ENCODE data around the gene OR4D11. TPM values are rescaled to one million over a fixed set of nuclear protein-coding genes. Genes with fewer than 3 reads are reported as not detected.

Gene OR4D11
- total RNA-seq, 3 donors from 2014 or later (not counting 1 experiment from before 2014, with no cell fraction given), result not detected

DNA sequence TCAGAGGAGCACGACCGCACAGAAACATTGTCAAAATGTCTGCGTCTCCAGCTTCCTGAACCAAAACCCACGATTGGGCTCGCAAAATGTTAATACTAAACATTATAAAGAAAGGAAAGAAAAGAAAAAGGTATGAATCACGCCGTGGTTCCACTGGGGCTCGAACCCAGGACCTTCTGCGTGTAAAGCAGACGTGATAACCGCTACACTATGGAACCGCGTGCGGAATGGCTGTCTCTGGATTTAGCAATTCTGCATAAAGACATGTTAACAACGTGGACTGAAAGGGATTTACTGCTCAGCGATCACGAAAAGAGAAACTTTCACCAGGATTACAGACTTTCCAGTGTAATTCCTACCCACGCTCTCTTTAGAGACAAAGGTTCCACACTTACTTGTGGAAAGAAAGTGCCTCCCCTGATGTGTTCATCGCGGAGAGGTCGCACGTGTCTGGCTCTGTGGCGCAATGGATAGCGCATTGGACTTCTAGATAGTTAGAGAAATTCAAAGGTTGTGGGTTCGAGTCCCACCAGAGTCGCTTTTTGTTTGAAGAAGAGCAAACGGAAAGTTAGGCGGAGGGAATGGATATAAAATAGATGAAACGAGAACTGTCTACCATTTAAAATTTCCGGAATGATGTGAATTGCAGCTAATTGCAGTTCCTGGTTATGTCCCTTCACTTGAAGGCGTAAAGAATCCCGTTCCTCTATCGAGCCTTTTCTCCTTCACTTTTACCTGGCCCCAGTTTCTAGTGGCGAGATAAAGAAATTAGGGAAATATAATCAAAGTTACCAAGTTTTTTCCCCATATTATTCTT, 47.7 kb downstream of the OR4D11 start:
- Mint-ChIP-seq H3K9me3 (no peaks in the 10 kb centered on the region), H3K4me1 (peaks cover 23 to 29% of the 10 kb centered on the region in 2 donors), H3K27ac (peak overlapping the region; percentile 98 to 100), H3K4me3 (peak overlapping the region; percentile 99), H3K36me3 (peaks cover 7% of the 10 kb centered on the region), H3K27me3 (ENCODE audit: low read depth in 2 of 2) (peaks cover 5 to 17% of the 10 kb centered on the region in 2 donors)
- Histone ChIP-seq H3K9me3 (ENCODE audit: control insufficient read depth, insufficient read depth, low read length) (no peaks in the 10 kb centered on the region), H3K4me1 (ENCODE audit: control insufficient read depth, insufficient read depth, low read length) (peaks cover 18% of the 10 kb centered on the region), H3K27ac (ENCODE audit: low read length) (peak overlapping the region; percentile 49), H3K27me3 (ENCODE audit: control insufficient read depth, insufficient read depth, low read length) (no peaks in the 10 kb centered on the region), H3K36me3 (ENCODE audit: control insufficient read depth, insufficient read depth, low read length) (no peaks in the 10 kb centered on the region), H3K4me3 (ENCODE audit: low read length) (peak overlapping the region; percentile 59)
- intact Hi-C loops (cut with micrococcal nuclease), result loop anchor here (1.0 to 10.0 kb wide), 4 partner anchors 9 to 254 kb away; partner anchors contain the start of gene PATL1
- WGBS (ENCODE audit: insufficient coverage), result 0% methylated on average over 30 of the region's 34 CpGs
- peak; percentile 59 to 65 (median 61) for ATAC-seq
- TF ChIP-seq, protein P1, sequence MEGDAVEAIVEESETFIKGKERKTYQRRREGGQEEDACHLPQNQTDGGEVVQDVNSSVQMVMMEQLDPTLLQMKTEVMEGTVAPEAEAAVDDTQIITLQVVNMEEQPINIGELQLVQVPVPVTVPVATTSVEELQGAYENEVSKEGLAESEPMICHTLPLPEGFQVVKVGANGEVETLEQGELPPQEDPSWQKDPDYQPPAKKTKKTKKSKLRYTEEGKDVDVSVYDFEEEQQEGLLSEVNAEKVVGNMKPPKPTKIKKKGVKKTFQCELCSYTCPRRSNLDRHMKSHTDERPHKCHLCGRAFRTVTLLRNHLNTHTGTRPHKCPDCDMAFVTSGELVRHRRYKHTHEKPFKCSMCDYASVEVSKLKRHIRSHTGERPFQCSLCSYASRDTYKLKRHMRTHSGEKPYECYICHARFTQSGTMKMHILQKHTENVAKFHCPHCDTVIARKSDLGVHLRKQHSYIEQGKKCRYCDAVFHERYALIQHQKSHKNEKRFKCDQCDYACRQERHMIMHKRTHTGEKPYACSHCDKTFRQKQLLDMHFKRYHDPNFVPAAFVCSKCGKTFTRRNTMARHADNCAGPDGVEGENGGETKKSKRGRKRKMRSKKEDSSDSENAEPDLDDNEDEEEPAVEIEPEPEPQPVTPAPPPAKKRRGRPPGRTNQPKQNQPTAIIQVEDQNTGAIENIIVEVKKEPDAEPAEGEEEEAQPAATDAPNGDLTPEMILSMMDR (IDR thresholded peaks at IDR 0.05), result no peak
- DNase-seq, result peak; percentile 72 to 91

DNA sequence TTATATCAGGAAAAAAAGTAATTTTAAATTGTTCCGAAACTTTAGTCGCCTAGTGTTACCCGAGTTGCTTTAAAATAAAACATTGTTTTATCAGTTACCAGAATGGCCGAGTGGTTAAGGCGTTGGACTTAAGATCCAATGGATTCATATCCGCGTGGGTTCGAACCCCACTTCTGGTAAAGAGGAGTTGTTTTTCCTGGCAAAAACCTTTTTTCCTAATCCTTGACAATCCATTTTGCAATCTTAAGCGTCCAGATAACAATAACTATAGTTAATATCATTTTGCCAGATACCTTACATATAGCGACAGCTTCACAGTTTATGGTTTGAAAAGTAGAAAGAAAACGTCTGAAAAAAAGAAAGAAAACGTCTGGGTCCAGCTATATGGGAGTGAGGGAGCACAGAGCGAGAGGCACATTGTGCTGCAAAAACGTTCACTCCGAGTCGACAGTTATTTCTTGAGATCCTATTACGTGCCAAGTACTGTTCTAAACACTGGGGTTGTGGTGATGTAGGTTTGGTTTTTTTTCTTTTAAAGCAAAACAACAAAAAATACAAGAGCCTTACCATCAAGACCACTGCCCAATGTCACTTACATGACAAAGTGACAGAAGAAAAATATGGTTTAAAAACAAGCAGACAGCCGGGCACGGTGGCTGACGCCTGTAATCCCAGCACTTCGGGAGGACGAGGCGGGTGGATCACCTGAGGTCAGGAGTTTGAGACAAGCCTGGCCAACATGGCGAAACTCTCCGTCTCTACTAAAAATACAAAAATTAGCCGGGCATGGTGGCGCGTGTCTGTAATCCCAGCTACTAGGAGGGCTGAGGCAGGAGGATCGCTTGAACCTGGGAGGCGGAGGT, 48.5 kb downstream of the OR4D11 start:
- Mint-ChIP-seq H3K9me3 (no peaks in the 10 kb centered on the region), H3K4me3 (peak overlapping the region; percentile 99), H3K36me3 (peaks cover 7% of the 10 kb centered on the region), H3K4me1 (peaks cover 31 to 36% of the 10 kb centered on the region in 2 donors), H3K27ac (peak overlapping the region; percentile 98 to 100), H3K27me3 (ENCODE audit: low read depth in 2 of 2) (peaks cover 9 to 22% of the 10 kb centered on the region in 2 donors)
- peaks cover 25% of the 10 kb centered on the region for H3K4me1 ChIP-seq (ENCODE audit: control insufficient read depth, insufficient read depth, low read length)
- WGBS (ENCODE audit: insufficient coverage), result 53% methylated on average over 28 of the region's 30 CpGs
- DNase-seq (peak in 1 of 2 donors; percentile 43), ATAC-seq (no peak)
- H3K27ac ChIP-seq (ENCODE audit: low read length), result no peak overlapping the region
- H3K9me3 ChIP-seq (ENCODE audit: control insufficient read depth, insufficient read depth, low read length), result no peaks in the 10 kb centered on the region
- intact Hi-C loops (cut with micrococcal nuclease), result loop anchor here (1.0 to 10.0 kb wide), 4 partner anchors 8 to 253 kb away; partner anchors contain the start of gene PATL1
- H3K27me3 ChIP-seq (ENCODE audit: control insufficient read depth, insufficient read depth, low read length), result no peaks in the 10 kb centered on the region
- TF ChIP-seq, protein P1 (IDR thresholded peaks at IDR 0.05), result no peak
- peak overlapping the region; percentile 59 for H3K4me3 ChIP-seq (ENCODE audit: low read length)
- no peaks in the 10 kb centered on the region for H3K36me3 ChIP-seq (ENCODE audit: control insufficient read depth, insufficient read depth, low read length)

DNA sequence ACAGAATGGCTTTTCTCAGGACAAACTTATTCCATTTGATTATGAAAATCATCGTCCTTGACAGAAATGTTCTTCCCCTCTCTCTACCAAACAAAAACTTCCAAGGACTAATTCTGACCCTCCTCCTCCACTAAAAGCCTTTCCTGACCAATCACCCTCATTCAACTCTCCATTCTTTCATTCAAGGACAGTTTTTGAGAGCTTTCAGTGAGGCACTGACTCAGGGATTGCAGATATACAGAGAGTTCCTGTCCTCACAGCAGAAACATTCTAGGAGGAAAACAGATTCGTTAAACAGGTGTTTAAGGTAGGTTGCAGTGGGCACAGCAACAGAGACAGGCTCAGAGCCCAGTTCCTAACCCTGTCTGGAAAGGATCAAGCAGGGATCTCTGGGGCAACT, 49.5 kb downstream of the OR4D11 start:
- no peaks in the 10 kb centered on the region for H3K9me3 Mint-ChIP-seq
- ATAC-seq, result no peak
- H3K36me3 Mint-ChIP-seq, result peaks cover 7% of the 10 kb centered on the region
- H3K27me3 ChIP-seq (ENCODE audit: control insufficient read depth, insufficient read depth, low read length), result no peaks in the 10 kb centered on the region
- TF ChIP-seq, protein P1 (IDR thresholded peaks at IDR 0.05), result no peak
- H3K4me1 Mint-ChIP-seq, result peaks cover 38 to 42% of the 10 kb centered on the region in 2 donors
- peak overlapping the region in 1 of 2 donors; percentile 29 for H3K27ac Mint-ChIP-seq
- no peak overlapping the region for H3K27ac ChIP-seq (ENCODE audit: low read length)
- peaks cover 9 to 27% of the 10 kb centered on the region in 2 donors for H3K27me3 Mint-ChIP-seq (ENCODE audit: low read depth in 2 of 2)
- H3K4me3 ChIP-seq (ENCODE audit: low read length), result no peak overlapping the region
- no peaks in the 10 kb centered on the region for H3K36me3 ChIP-seq (ENCODE audit: control insufficient read depth, insufficient read depth, low read length)
- no peak for DNase-seq
- peaks cover 35% of the 10 kb centered on the region for H3K4me1 ChIP-seq (ENCODE audit: control insufficient read depth, insufficient read depth, low read length)
- intact Hi-C loops (cut with micrococcal nuclease), result loop anchor here (10.0 kb wide), 1 partner anchor 252 kb away; no protein-coding TSS in a partner anchor
- H3K4me3 Mint-ChIP-seq, result peak overlapping the region; percentile 53
- H3K9me3 ChIP-seq (ENCODE audit: control insufficient read depth, insufficient read depth, low read length), result no peaks in the 10 kb centered on the region
- 68% methylated on average over 2 of the region's 2 CpGs for WGBS (ENCODE audit: insufficient coverage)

All from natural killer cell (primary cell).